Urinary bladder (tissue), 4 donors: ENCODE measurements around the gene FHIT. TPM values are rescaled to one million over a fixed set of nuclear protein-coding genes. Genes with fewer than 3 reads are reported as not detected.
A peak's percentile ranks its signal among the peaks of the same experiment; 100 is the strongest.

Experiments
- DNase-seq: peaks from one replicate; pipeline ENCODE4 v3.0.0-alpha.2; 2015; ENCODE audit errors: extremely low spot score
- H3K27ac ChIP-seq: one replicate; pipeline ENCODE4 v1.5.1; 2013; ENCODE audit warnings: low read depth, mild to moderate bottlenecking, moderate library complexity
- H3K36me3 ChIP-seq: one replicate; pipeline ENCODE4 v1.6.1; 2013; ENCODE audit warnings: mild to moderate bottlenecking, moderate library complexity; ENCODE audit not compliant: insufficient read depth
- H3K4me1 ChIP-seq: one replicate; pipeline ENCODE4 v1.6.1; 2013; ENCODE audit warnings: mild to moderate bottlenecking, moderate library complexity; ENCODE audit not compliant: insufficient read depth
- H3K4me3 ChIP-seq: one replicate; pipeline ENCODE4 v1.5.1; 2013; ENCODE audit warnings: low read depth, low read length
- WGBS: extraction: QIAGEN DNeasy Blood & Tissue Kit; methylation state at CpG from one replicate; pipeline ENCODE4 v1.1.7; 2013; 5-methylcytosine and 5-hydroxymethylcytosine counted together
- polyA plus RNA-seq: library from polyadenylated mRNA; stranded (reverse); fragments of 200-250 nt; gene quantifications from one replicate; pipeline ENCODE4 v1.2.3, GENCODE V29; 2013
- total RNA-seq: library from RNA; depleted of rRNA; stranded (reverse); fragments of >200 nt; gene quantifications from one replicate; pipeline ENCODE4 v1.2.3, GENCODE V29; 2014
- donor health status: healthy with polysubstance abuse.
- donor health status: healthy.

Gene FHIT
- total and polyA plus RNA-seq, 2 donors = 4.5 to 7.4 TPM

DNA sequence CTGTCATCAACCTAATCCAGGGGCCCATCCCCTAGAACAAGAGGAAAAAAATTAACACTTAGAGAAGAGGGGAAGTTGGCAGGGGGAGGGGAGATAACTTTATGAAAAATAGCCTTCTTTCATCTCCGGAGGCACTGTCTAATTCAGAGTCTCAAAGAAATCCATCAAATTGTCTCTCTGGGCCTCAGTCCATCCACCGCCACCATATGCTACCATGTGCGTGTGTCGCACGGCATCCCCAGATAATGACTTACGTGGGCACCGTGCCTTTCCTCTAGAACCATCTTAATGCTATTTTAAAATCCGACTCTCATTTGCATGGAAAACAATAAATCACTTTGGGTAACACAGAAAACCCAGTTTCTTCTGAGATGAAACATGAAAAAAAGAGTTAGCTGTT lies 619.7 kb downstream of the FHIT start:
- no peak overlapping the region for H3K4me3 ChIP-seq
- WGBS = 94% methylated on average over 8 of the region's 8 CpGs
- DNase-seq = no peak
- no peaks in the 10 kb centered on the region for H3K36me3 ChIP-seq
- H3K4me1 ChIP-seq = no peaks in the 10 kb centered on the region
- H3K27ac ChIP-seq = no peak overlapping the region

- Histone ChIP-seq H3K36me3 (no peaks in the 10 kb centered on the region), H3K27ac (no peak overlapping the region), H3K4me1 (no peaks in the 10 kb centered on the region), H3K4me3 (no peak overlapping the region)
- 94% methylated on average over 1 of the region's 1 CpG for WGBS
- no peak for DNase-seq
Observed at GRCh38 chr3:60630953-60631352, 620.3 kb downstream of the FHIT start.

- Histone ChIP-seq H3K4me1 (no peaks in the 10 kb centered on the region), H3K36me3 (no peaks in the 10 kb centered on the region), H3K4me3 (no peak overlapping the region), H3K27ac (no peak overlapping the region)
- 92% methylated on average over 2 of the region's 2 CpGs for WGBS
- DNase-seq = no peak
Observed at GRCh38 chr3:60629816-60630215, 621.4 kb downstream of the FHIT start.

DNA sequence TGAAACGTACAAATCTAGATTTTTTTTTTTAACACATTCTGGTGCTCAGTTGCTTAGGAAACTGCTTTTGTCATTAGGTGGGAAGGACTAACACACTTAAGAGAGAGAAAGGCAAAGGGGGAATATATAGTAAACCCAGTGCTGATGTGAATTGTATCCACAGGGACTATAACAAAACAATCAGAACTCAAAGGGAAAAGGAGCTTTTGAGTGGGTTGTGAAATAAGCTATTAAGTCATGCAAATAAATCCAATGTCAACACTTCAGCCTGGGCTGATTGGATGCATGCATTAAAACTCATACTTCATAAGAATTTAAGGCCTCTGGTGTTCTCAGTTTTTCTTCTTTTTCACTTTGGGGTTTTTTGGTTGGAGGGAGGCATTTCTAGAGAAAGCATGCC lies 628.9 kb downstream of the FHIT start:
- no peak overlapping the region for H3K27ac ChIP-seq
- 80% methylated on average over 1 of the region's 1 CpG for WGBS
- H3K4me3 ChIP-seq = no peak overlapping the region
- no peaks in the 10 kb centered on the region for H3K4me1 ChIP-seq
- no peaks in the 10 kb centered on the region for H3K36me3 ChIP-seq
- no peak for DNase-seq

- no peaks in the 10 kb centered on the region for H3K36me3 ChIP-seq
- 61% methylated on average over 2 of the region's 2 CpGs for WGBS
- H3K4me3 ChIP-seq = no peak overlapping the region
- no peak for DNase-seq
- no peaks in the 10 kb centered on the region for H3K4me1 ChIP-seq
- no peak overlapping the region for H3K27ac ChIP-seq
Observed at GRCh38 chr3:60617188-60617587, 634.1 kb downstream of the FHIT start.

GRCh38 chr3:60613769-60614303 lies 637.4 kb downstream of the FHIT start:
- Histone ChIP-seq H3K4me3 (no peak overlapping the region), H3K27ac (no peak overlapping the region), H3K4me1 (no peaks in the 10 kb centered on the region), H3K36me3 (no peaks in the 10 kb centered on the region)
- WGBS = 94% methylated on average over 1 of the region's 1 CpG
- no peak for DNase-seq

DNA sequence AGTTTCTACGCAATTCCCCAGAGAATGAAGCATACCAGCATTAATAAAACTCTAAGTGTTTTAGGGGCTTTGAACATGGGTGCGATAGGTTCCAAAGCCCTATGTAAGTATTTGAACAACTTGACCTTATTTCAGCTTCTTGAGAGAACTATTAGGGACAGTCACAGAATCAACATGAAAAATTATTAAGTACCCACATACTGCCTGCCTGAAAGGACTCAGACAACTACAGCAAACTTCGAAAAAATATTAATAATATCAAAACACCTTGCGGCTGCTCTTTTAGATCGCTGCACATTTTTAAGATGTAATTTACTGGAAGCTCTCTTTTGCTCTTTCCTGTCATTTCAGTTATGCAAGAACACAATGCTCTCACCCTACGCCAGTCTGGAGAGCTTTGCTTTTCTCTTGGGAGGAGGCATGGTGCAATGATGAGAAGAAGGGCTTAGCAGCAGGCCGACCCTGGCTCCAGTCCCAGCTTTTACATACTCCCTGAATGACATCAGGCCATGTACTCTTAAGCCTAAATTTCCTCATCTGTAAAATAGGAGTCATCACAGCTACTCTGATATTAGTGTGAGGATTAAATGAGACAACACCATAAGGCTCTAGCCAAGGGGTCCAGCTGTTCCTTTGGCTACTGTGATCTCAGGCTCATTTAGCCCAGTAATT lies 640.7 kb downstream of the FHIT start:
- no peak for DNase-seq
- Histone ChIP-seq H3K4me3 (no peak overlapping the region), H3K4me1 (no peaks in the 10 kb centered on the region), H3K27ac (no peak overlapping the region), H3K36me3 (no peaks in the 10 kb centered on the region)
- WGBS = 45% methylated on average over 7 of the region's 7 CpGs

DNA sequence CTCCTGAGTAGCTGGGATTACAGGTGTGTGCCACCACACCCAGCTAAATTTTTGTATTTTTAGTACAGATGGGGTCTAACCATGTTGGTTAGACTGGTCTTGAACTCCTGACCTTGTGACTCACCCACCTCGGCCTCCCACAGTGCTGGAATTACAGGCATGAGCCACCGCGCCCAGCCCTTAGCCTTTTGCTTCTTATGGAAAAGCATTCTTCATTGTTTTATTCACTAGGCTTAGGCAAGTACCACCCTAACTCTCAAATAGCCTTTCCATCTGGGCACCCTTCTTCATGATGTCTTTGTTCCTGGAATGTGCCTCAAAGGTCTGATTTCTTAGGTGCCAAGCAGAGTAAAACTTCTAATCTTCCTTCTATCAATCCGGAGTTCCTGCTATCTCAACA lies 641.8 kb downstream of the FHIT start:
- Histone ChIP-seq H3K4me1 (no peaks in the 10 kb centered on the region), H3K27ac (no peak overlapping the region), H3K4me3 (no peak overlapping the region), H3K36me3 (no peaks in the 10 kb centered on the region)
- no peak for DNase-seq
- 75% methylated on average over 4 of the region's 4 CpGs for WGBS

DNA sequence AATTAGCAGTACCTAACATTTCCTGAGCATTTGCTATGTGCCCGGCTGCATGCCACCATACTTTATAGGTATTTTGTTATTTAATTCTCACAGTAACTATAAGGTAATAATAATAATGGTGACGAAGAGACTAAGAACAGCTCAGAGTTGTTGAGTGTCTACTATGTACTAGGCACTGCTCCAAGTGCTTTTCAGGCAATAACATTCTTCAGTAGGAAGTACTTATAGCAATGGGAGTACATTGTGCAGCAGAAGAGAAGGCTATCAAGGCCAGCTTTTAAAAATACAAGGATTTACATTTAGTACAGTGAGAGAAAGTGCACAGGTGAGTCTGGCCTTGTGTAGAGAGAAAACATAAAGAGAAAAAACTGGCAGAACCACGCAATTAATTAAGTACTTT lies 647.4 kb downstream of the FHIT start:
- WGBS = 91% methylated on average over 3 of the region's 3 CpGs
- Histone ChIP-seq H3K4me3 (no peak overlapping the region), H3K4me1 (no peaks in the 10 kb centered on the region), H3K27ac (no peak overlapping the region), H3K36me3 (no peaks in the 10 kb centered on the region)
- no peak for DNase-seq

- DNase-seq = no peak
- no peak overlapping the region for H3K27ac ChIP-seq
- no peaks in the 10 kb centered on the region for H3K4me1 ChIP-seq
- no peaks in the 10 kb centered on the region for H3K36me3 ChIP-seq
- 92% methylated on average over 4 of the region's 4 CpGs for WGBS
- no peak overlapping the region for H3K4me3 ChIP-seq
Observed at GRCh38 chr3:60600848-60601247, 650.4 kb downstream of the FHIT start.

GRCh38 chr3:60599586-60599985 lies 651.7 kb downstream of the FHIT start:
- Histone ChIP-seq H3K4me1 (no peaks in the 10 kb centered on the region), H3K27ac (no peak overlapping the region), H3K4me3 (no peak overlapping the region), H3K36me3 (no peaks in the 10 kb centered on the region)
- 83% methylated on average over 1 of the region's 1 CpG for WGBS
- no peak for DNase-seq

DNA sequence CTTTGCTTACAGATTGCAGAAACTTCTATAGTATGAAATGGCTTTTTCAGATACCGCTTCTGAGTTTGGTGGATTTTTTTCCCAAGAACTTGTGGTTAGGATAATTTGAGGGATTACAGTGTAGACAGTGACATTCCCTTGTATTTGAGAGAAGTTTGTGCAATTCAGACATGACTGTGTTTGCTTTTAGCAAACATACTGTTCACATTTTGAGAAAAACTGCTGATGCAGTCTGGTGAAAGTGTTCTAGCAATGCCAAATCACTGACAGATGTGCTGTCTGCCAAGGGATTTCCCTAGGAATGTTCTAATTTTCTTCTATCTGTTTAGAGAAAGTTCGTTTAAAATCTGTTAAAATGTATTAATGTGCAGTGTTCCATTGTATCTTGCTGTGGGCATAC lies 652.6 kb downstream of the FHIT start:
- WGBS = 43% methylated on average over 2 of the region's 2 CpGs
- Histone ChIP-seq H3K36me3 (no peaks in the 10 kb centered on the region), H3K4me1 (no peaks in the 10 kb centered on the region), H3K27ac (no peak overlapping the region), H3K4me3 (no peak overlapping the region)
- DNase-seq = no peak

DNA sequence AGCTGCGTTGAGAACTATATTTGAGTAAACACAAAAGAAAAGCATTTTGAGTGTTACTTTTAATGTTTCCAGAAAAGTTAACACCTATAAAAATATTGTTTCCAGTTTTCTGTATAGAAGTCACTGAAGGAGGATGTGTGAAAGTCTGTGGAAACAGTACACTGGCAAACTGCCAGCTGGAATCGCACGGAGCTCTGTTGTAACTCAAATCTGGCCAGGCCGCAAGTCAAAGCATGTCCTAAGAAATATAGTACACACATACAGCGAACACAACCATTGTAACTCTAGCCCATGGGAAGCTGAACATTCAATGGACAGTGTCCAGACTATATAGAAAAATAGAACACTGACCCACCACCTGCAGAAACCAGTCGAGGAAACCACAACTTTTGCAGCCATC lies 657.2 kb downstream of the FHIT start:
- Histone ChIP-seq H3K27ac (no peak overlapping the region), H3K4me3 (no peak overlapping the region), H3K36me3 (no peaks in the 10 kb centered on the region), H3K4me1 (no peaks in the 10 kb centered on the region)
- peak; percentile 78 for DNase-seq
- WGBS = 25% methylated on average over 6 of the region's 6 CpGs

- DNase-seq = no peak
- Histone ChIP-seq H3K4me3 (no peak overlapping the region), H3K36me3 (no peaks in the 10 kb centered on the region), H3K27ac (no peak overlapping the region), H3K4me1 (no peaks in the 10 kb centered on the region)
- WGBS = 71% methylated on average over 2 of the region's 2 CpGs
Observed at GRCh38 chr3:60591267-60591666, 660.0 kb downstream of the FHIT start.

- Histone ChIP-seq H3K36me3 (no peaks in the 10 kb centered on the region), H3K4me3 (no peak overlapping the region), H3K4me1 (no peaks in the 10 kb centered on the region), H3K27ac (no peak overlapping the region)
- no peak for DNase-seq
- 92% methylated on average over 3 of the region's 3 CpGs for WGBS
Observed at GRCh38 chr3:60588806-60589205, 662.4 kb downstream of the FHIT start.
